K562 (cell line): ENCODE data around the gene SLC22A23. TPM values are rescaled to one million over a fixed set of nuclear protein-coding genes. Genes with fewer than 3 reads are reported as not detected.

Source experiments
- FIP1L1 ChIP-seq: fragments of 200-400 bp; formaldehyde crosslinking; IDR thresholded peaks from 2 replicates; pipeline ENCODE4 v1.6.1; 2018; ENCODE audit warnings: mild to moderate bottlenecking, low read depth, low read length; ENCODE audit not compliant: poor library complexity, severe bottlenecking
- FOS ChIP-seq: IDR thresholded peaks from 3 replicates; pipeline ENCODE4 v1.6.1; 2011; ENCODE audit not compliant: insufficient read length; ENCODE audit errors: extremely low read depth
- POLR3A ChIP-seq: IDR thresholded peaks from 2 replicates; pipeline ENCODE4 v1.6.1; 2011; ENCODE audit warnings: borderline replicate concordance, mild to moderate bottlenecking, moderate library complexity; ENCODE audit not compliant: insufficient read length, insufficient read depth; ENCODE audit errors: extremely low read depth
- POU5F1 ChIP-seq: fragments of 150-350 bp; IDR thresholded peaks from 2 replicates; pipeline ENCODE4 v1.6.1; 2014; ENCODE audit warnings: borderline replicate concordance, low read length, low read depth, mild to moderate bottlenecking; ENCODE audit not compliant: partially characterized antibody
- PTTG1 ChIP-seq: fragments of 450-650 bp; IDR thresholded peaks from 2 replicates; pipeline ENCODE4 v1.6.1; 2016; ENCODE audit warnings: low read depth, mild to moderate bottlenecking, missing genetic modification characterization, missing compliant biosample characterization
- RBM15 ChIP-seq: fragments of 200-400 bp; formaldehyde crosslinking; IDR thresholded peaks from 2 replicates; pipeline ENCODE4 v1.6.1; 2018; ENCODE audit warnings: mild to moderate bottlenecking, low read length, moderate library complexity; ENCODE audit not compliant: insufficient read depth
- STAT5A ChIP-seq: IDR thresholded peaks from 2 replicates; pipeline ENCODE4 v1.6.1; 2012; ENCODE audit warnings: low read length, inconsistent platforms, borderline replicate concordance
- SUPT5H ChIP-seq: fragments of 450-650 bp; IDR thresholded peaks from 2 replicates; pipeline ENCODE4 v1.6.1; 2016
- TCFL5 ChIP-seq: fragments of 250-450 bp; sonication (Bioruptor Pico); conservative IDR thresholded peaks from 2 replicates; pipeline ENCODE4 v1.6.1; 2021; ENCODE audit warnings: mild to moderate bottlenecking, moderate library complexity, matching md5 sums
- TEAD1 ChIP-seq, 2 experiments: fragments of 450-650 bp in 1 of 2; sonication (generic) in 1 of 2; formaldehyde crosslinking; IDR thresholded peaks; 2 replicates each; pipeline versions ENCODE4 v1.4.0 to v1.8.0; 2020 to 2022; ENCODE audit warnings: mild to moderate bottlenecking in 2 of 2, missing genetic modification reagents in 1 of 2
- YY1 ChIP-seq, 3 experiments: IDR thresholded peaks; 2 replicates each; pipeline ENCODE4 v1.6.1; 2011; ENCODE audit warnings: low read length in 2 of 3, mild to moderate bottlenecking in 2 of 3, moderate library complexity in 2 of 3, borderline replicate concordance in 1 of 3, control low read depth in 1 of 3, low read depth in 1 of 3; ENCODE audit not compliant: insufficient read depth in 3 of 3, insufficient replicate concordance in 2 of 3, control insufficient read depth in 1 of 3, insufficient read length in 1 of 3; ENCODE audit errors: extremely low read depth in 1 of 3
- ZFP36 ChIP-seq: fragments of 150-350 bp; IDR thresholded peaks from 2 replicates; pipeline ENCODE4 v1.6.1; 2018; ENCODE audit warnings: low read length, low read depth; ENCODE audit not compliant: partially characterized antibody
- ZNF232 ChIP-seq: sonication (generic); formaldehyde crosslinking; IDR thresholded peaks from 2 replicates; pipeline ENCODE4 v1.8.0; 2022; ENCODE audit warnings: mild to moderate bottlenecking, missing genetic modification reagents
- ZNF253 ChIP-seq: fragments of 250-450 bp; sonication (Bioruptor Pico); conservative IDR thresholded peaks from 2 replicates; pipeline ENCODE4 v1.6.1; 2021; ENCODE audit warnings: mild to moderate bottlenecking
- ZNF274 ChIP-seq: IDR thresholded peaks from 2 replicates; pipeline ENCODE4 v1.6.1; 2011; ENCODE audit warnings: low read depth, mild to moderate bottlenecking, low read length, moderate library complexity, borderline replicate concordance
- ZNF282 ChIP-seq: sonication (generic); formaldehyde crosslinking; IDR thresholded peaks from 2 replicates; pipeline ENCODE4 v1.8.1; 2023; ENCODE audit warnings: missing genetic modification reagents
- ZNF444 ChIP-seq: fragments of 250-450 bp; sonication (Bioruptor Pico); IDR thresholded peaks from 2 replicates; pipeline ENCODE4 v1.4.0; 2020; ENCODE audit warnings: mild to moderate bottlenecking, moderate library complexity
- ZNF551 ChIP-seq: fragments of 250-450 bp; sonication (Bioruptor Pico); IDR thresholded peaks from 2 replicates; pipeline ENCODE4 v1.5.0; 2021; ENCODE audit warnings: mild to moderate bottlenecking, moderate library complexity
- ZNF707 ChIP-seq: fragments of 250-450 bp; sonication (Bioruptor Pico); conservative IDR thresholded peaks from 2 replicates; pipeline ENCODE4 v1.8.0; 2022; ENCODE audit warnings: inconsistent platforms, mild to moderate bottlenecking, moderate library complexity
- polyA plus RNA-seq, 8 experiments: library from polyadenylated mRNA; depleted of rRNA in 4 of 8; stranded (reverse) in 5 of 8; unstranded in 3 of 8; fragments of >200 nt; fragmentation: Nextera tagmentation in 2 of 8; fragmentation: Illumina TruSeq in 1 of 8; extraction: Ambion mirVana in 2 of 8; extraction: Trizol in 1 of 8; gene quantifications; 2 replicates each; pipeline versions ENCODE4 v1.2.1 to v1.2.3, GENCODE V29; 2011 to 2014; ENCODE audit warnings: inconsistent platforms in 1 of 8, missing spikeins in 1 of 8
- total RNA-seq, 7 experiments: library from RNA; depleted of rRNA in 6 of 7; stranded (reverse); fragments of >200 nt in 6 of 7; fragmentation: Illumina TruSeq in 2 of 7; extraction: Trizol in 2 of 7; gene quantifications; 2 replicates each; pipeline versions ENCODE4 v1.2.1 to v1.2.3, GENCODE V29; 2011 to 2021; ENCODE audit warnings: low replicate concordance in 1 of 7
- TF ChIP-seq, protein P1 (sequence below), 2 experiments: fragments of 450-650 bp; IDR thresholded peaks; 2 replicates each; pipeline ENCODE4 v1.6.1; 2016
- TF ChIP-seq, protein P2 (sequence below): sonication (generic); formaldehyde crosslinking; IDR thresholded peaks from 2 replicates; pipeline ENCODE4 v1.8.1; 2022; ENCODE audit warnings: missing genetic modification reagents
- TF ChIP-seq, protein P3 (sequence below): fragments of 450-650 bp; IDR thresholded peaks from 2 replicates; pipeline ENCODE4 v1.6.1; 2016; ENCODE audit warnings: missing biosample characterization, missing genetic modification characterization
- TF ChIP-seq, protein P4 (sequence below): fragments of 250-450 bp; sonication (Bioruptor Pico); IDR thresholded peaks from 2 replicates; pipeline ENCODE4 v1.8.0; 2022; ENCODE audit warnings: inconsistent platforms, mild to moderate bottlenecking, moderate library complexity, borderline replicate concordance

Gene SLC22A23
- total and polyA plus RNA-seq, 9 of the 15 experiments (the other 6 are each of a cell fraction or from before 2014, with no cell fraction given): 0.30 to 8.7 (median 2.5) TPM

DNA sequence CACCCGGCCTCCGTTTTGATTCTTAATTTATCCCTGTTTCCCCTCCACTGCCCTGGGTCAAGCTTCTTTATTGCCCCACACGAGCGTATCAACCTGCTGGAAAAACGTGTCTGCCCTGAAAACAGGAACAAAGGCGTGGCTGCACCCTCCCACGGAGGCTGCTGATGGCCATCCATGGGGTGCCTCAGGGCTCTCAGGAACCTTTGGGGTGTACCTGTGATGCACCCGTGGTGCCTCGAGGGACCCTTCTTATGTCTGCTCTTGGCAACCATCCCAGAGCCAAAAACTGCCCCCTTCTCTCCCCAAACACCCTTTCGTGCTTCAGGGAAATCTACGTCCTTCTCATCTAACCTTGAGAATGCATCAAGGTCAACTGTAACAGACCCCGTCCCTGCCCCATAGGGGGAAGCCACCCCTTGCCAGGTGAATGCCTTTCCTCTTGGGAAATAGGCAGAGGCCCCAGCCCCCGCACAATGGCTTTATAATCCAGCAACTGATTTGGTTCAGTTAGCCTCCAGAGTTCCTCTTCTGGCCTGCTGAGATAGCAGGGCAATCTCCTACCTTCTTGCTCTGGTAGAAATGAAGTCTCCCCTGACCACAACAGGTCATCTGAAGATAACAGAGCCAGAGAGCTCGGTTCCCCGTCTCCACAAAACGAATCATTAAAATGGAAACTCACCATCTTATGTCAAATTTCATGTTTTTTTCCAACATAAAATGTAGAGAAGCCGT lies 168.7 kb downstream of the SLC22A23 start (continued):
- TF ChIP-seq ZFP36 (no peak), PTTG1 (tag) (no peak), ZNF707 (CRISPR knock-in tag) (no peak), STAT5A (peak; percentile 97), ZNF551 (CRISPR knock-in tag) (no peak), ZNF274 (peak; percentile 77; the same call in 1 of the 2 replicates), YY1 (IDR thresholded peaks at IDR 0.05; ENCODE audit: borderline replicate concordance in 1 of 3, control insufficient read depth in 1 of 3, extremely low read depth in 1 of 3, insufficient read depth in 3 of 3, insufficient read length in 1 of 3, insufficient replicate concordance in 2 of 3, low read depth in 1 of 3, low read length in 2 of 3) (peak in 1 of 3 experiments; percentile 42), ZNF282 (no peak), POU5F1 (no peak), RBM15 (no peak), ZNF232 (CRISPR knock-in tag) (no peak), TCFL5 (CRISPR knock-in tag) (no peak), FOS (no peak), ZNF444 (CRISPR knock-in tag) (no peak), FIP1L1 (no peak), TEAD1 (CRISPR knock-in tag; IDR thresholded peaks at IDR 0.05) (peak; percentile 60 to 78; a peak in 2 of 4 replicates), SUPT5H (no peak), ZNF253 (CRISPR knock-in tag) (no peak), POLR3A (no peak)
- TF ChIP-seq, protein P1, sequence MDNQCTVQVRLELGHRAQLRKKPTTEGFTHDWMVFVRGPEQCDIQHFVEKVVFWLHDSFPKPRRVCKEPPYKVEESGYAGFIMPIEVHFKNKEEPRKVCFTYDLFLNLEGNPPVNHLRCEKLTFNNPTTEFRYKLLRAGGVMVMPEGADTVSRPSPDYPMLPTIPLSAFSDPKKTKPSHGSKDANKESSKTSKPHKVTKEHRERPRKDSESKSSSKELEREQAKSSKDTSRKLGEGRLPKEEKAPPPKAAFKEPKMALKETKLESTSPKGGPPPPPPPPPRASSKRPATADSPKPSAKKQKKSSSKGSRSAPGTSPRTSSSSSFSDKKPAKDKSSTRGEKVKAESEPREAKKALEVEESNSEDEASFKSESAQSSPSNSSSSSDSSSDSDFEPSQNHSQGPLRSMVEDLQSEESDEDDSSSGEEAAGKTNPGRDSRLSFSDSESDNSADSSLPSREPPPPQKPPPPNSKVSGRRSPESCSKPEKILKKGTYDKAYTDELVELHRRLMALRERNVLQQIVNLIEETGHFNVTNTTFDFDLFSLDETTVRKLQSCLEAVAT (IDR thresholded peaks at IDR 0.05): peak in 1 of 2 experiments; percentile 96; a peak in 2 of 4 replicates
- TF ChIP-seq, protein P2, sequence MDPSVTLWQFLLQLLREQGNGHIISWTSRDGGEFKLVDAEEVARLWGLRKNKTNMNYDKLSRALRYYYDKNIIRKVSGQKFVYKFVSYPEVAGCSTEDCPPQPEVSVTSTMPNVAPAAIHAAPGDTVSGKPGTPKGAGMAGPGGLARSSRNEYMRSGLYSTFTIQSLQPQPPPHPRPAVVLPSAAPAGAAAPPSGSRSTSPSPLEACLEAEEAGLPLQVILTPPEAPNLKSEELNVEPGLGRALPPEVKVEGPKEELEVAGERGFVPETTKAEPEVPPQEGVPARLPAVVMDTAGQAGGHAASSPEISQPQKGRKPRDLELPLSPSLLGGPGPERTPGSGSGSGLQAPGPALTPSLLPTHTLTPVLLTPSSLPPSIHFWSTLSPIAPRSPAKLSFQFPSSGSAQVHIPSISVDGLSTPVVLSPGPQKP: no peak
- TF ChIP-seq, protein P3, sequence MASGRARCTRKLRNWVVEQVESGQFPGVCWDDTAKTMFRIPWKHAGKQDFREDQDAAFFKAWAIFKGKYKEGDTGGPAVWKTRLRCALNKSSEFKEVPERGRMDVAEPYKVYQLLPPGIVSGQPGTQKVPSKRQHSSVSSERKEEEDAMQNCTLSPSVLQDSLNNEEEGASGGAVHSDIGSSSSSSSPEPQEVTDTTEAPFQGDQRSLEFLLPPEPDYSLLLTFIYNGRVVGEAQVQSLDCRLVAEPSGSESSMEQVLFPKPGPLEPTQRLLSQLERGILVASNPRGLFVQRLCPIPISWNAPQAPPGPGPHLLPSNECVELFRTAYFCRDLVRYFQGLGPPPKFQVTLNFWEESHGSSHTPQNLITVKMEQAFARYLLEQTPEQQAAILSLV (tag): peak; percentile 52
- TF ChIP-seq, protein P4, sequence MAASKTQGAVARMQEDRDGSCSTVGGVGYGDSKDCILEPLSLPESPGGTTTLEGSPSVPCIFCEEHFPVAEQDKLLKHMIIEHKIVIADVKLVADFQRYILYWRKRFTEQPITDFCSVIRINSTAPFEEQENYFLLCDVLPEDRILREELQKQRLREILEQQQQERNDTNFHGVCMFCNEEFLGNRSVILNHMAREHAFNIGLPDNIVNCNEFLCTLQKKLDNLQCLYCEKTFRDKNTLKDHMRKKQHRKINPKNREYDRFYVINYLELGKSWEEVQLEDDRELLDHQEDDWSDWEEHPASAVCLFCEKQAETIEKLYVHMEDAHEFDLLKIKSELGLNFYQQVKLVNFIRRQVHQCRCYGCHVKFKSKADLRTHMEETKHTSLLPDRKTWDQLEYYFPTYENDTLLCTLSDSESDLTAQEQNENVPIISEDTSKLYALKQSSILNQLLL (CRISPR knock-in tag): no peak
